ENCODE results near the gene HS3ST3A1. TPM values are rescaled to one million over a fixed set of nuclear protein-coding genes. Genes with fewer than 3 reads are reported as not detected.
"Not testable (repeated sequence)": the region's sequence is repeated elsewhere in the genome, so short reads cannot be mapped to it uniquely, and the experiment has no call there.

HS3ST3A1 gene
- total and polyA plus RNA-seq, 4 donors = 2.1 to 4.4 (median 4.1) TPM

- Histone ChIP-seq H3K36me3 (ENCODE audit: control insufficient read depth, insufficient read depth, low read length) (no peaks in the 10 kb centered on the region), H3K4me1 (ENCODE audit: control insufficient read depth, insufficient read depth, low read length) (no peaks in the 10 kb centered on the region), H3K9me3 (ENCODE audit: control insufficient read depth, insufficient read depth, low read length) (peaks cover 3% of the 10 kb centered on the region), H3K4me3 (ENCODE audit: low read depth, low read length) (no peak overlapping the region), H3K27ac (ENCODE audit: low read depth, low read length) (no peak overlapping the region), H3K27me3 (ENCODE audit: control insufficient read depth, insufficient read depth, low read length) (no peaks in the 10 kb centered on the region)
- WGBS (ENCODE audit: insufficient coverage) = 92% methylated on average over 14 of the region's 14 CpGs
- no peak for DNase-seq (ENCODE audit: low read depth in 4 of 6, low spot score in 6 of 6)
Observed at GRCh38 chr17:13561606-13562270, 40.0 kb downstream of the HS3ST3A1 start.

GRCh38 chr17:13560935-13561334 is 40.8 kb downstream of the HS3ST3A1 start:
- no peaks in the 10 kb centered on the region for H3K36me3 ChIP-seq (ENCODE audit: control insufficient read depth, insufficient read depth, low read length)
- H3K4me1 ChIP-seq (ENCODE audit: control insufficient read depth, insufficient read depth, low read length) = no peaks in the 10 kb centered on the region
- no peaks in the 10 kb centered on the region for H3K9me3 ChIP-seq (ENCODE audit: control insufficient read depth, insufficient read depth, low read length)
- no peak overlapping the region for H3K4me3 ChIP-seq (ENCODE audit: low read depth, low read length)
- H3K27ac ChIP-seq (ENCODE audit: low read depth, low read length) = no peak overlapping the region
- no peak for DNase-seq (ENCODE audit: low read depth in 4 of 6, low spot score in 6 of 6)
- WGBS (ENCODE audit: insufficient coverage) = no CpG with 5 or more reads among the region's 1 CpG
- H3K27me3 ChIP-seq (ENCODE audit: control insufficient read depth, insufficient read depth, low read length) = no peaks in the 10 kb centered on the region

GRCh38 chr17:13558588-13558987 is 43.1 kb downstream of the HS3ST3A1 start:
- Histone ChIP-seq H3K27ac (ENCODE audit: low read depth, low read length) (no peak overlapping the region), H3K4me3 (ENCODE audit: low read depth, low read length) (no peak overlapping the region), H3K27me3 (ENCODE audit: control insufficient read depth, insufficient read depth, low read length) (no peaks in the 10 kb centered on the region), H3K36me3 (ENCODE audit: control insufficient read depth, insufficient read depth, low read length) (no peaks in the 10 kb centered on the region), H3K4me1 (ENCODE audit: control insufficient read depth, insufficient read depth, low read length) (no peaks in the 10 kb centered on the region), H3K9me3 (ENCODE audit: control insufficient read depth, insufficient read depth, low read length) (no peaks in the 10 kb centered on the region)
- DNase-seq (ENCODE audit: low read depth in 4 of 6, low spot score in 6 of 6) = no peak
- WGBS (ENCODE audit: insufficient coverage) = no CpG with 5 or more reads among the region's 3 CpGs

- Histone ChIP-seq H3K27me3 (ENCODE audit: control insufficient read depth, insufficient read depth, low read length) (no peaks in the 10 kb centered on the region), H3K9me3 (ENCODE audit: control insufficient read depth, insufficient read depth, low read length) (no peaks in the 10 kb centered on the region), H3K4me3 (ENCODE audit: low read depth, low read length) (no peak overlapping the region), H3K4me1 (ENCODE audit: control insufficient read depth, insufficient read depth, low read length) (no peaks in the 10 kb centered on the region), H3K36me3 (ENCODE audit: control insufficient read depth, insufficient read depth, low read length) (no peaks in the 10 kb centered on the region), H3K27ac (ENCODE audit: low read depth, low read length) (no peak overlapping the region)
- no peak for DNase-seq (ENCODE audit: low read depth in 4 of 6, low spot score in 6 of 6)
- WGBS (ENCODE audit: insufficient coverage) = 81% methylated on average over 5 of the region's 6 CpGs
Observed at GRCh38 chr17:13557077-13557476, 44.7 kb downstream of the HS3ST3A1 start.

- whole genome bisulfite sequencing (ENCODE audit: insufficient coverage) = 65% methylated on average over 3 of the region's 5 CpGs
Observed at GRCh38 chr17:13554231-13554630, 47.5 kb downstream of the HS3ST3A1 start.

GRCh38 chr17:13550291-13550690 is 51.4 kb downstream of the HS3ST3A1 start:
- Histone ChIP-seq H3K27me3 (ENCODE audit: control insufficient read depth, insufficient read depth, low read length) (no peaks in the 10 kb centered on the region), H3K4me3 (ENCODE audit: low read depth, low read length) (no peak overlapping the region), H3K27ac (ENCODE audit: low read depth, low read length) (no peak overlapping the region), H3K9me3 (ENCODE audit: control insufficient read depth, insufficient read depth, low read length) (no peaks in the 10 kb centered on the region), H3K36me3 (ENCODE audit: control insufficient read depth, insufficient read depth, low read length) (no peaks in the 10 kb centered on the region), H3K4me1 (ENCODE audit: control insufficient read depth, insufficient read depth, low read length) (no peaks in the 10 kb centered on the region)
- WGBS (ENCODE audit: insufficient coverage) = 93% methylated on average over 3 of the region's 6 CpGs
- DNase-seq (ENCODE audit: low read depth in 4 of 6, low spot score in 6 of 6) = no peak

More at GRCh38 chr17:13554231-13554630, 47.5 kb downstream of the HS3ST3A1 start:
- H3K36me3 ChIP-seq (ENCODE audit: control insufficient read depth, insufficient read depth, low read length) = no peaks in the 10 kb centered on the region
- H3K9me3 ChIP-seq (ENCODE audit: control insufficient read depth, insufficient read depth, low read length) = no peaks in the 10 kb centered on the region
- no peaks in the 10 kb centered on the region for H3K27me3 ChIP-seq (ENCODE audit: control insufficient read depth, insufficient read depth, low read length)
- no peak overlapping the region for H3K4me3 ChIP-seq (ENCODE audit: low read depth, low read length)
- DNase-seq (ENCODE audit: low read depth in 4 of 6, low spot score in 6 of 6) = peak in 1 of 6 donors; percentile 93
- H3K4me1 ChIP-seq (ENCODE audit: control insufficient read depth, insufficient read depth, low read length) = no peaks in the 10 kb centered on the region
- no peak overlapping the region for H3K27ac ChIP-seq (ENCODE audit: low read depth, low read length)

DNA sequence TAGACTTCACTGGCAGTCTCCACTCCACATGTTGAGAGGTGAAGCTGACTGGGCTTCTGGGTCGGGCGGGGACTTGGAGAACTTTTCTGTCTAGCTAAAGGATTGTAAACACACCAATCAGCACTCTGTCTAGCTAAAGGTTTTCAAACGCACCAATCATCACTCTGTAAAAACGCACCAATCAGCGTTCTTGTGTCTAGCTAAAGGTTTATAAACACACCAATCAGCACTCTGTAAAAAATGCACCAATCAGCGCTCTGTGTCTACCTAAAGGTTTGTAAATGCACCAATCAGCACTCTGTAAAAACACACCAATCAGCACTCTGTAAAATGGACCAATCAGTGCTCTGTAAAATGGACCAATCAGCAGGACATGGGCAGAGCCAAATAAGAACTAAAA is 53.2 kb downstream of the HS3ST3A1 start:
- DNase-seq (ENCODE audit: low read depth in 4 of 6, low spot score in 6 of 6); H3K4me1 ChIP-seq (ENCODE audit: control insufficient read depth, insufficient read depth, low read length); H3K4me3 ChIP-seq (ENCODE audit: low read depth, low read length); H3K27ac ChIP-seq (ENCODE audit: low read depth, low read length); H3K27me3 ChIP-seq (ENCODE audit: control insufficient read depth, insufficient read depth, low read length); H3K9me3 ChIP-seq (ENCODE audit: control insufficient read depth, insufficient read depth, low read length); H3K36me3 ChIP-seq (ENCODE audit: control insufficient read depth, insufficient read depth, low read length): not testable (repeated sequence)
- WGBS (ENCODE audit: insufficient coverage) = 98% methylated on average over 5 of the region's 6 CpGs

- Histone ChIP-seq H3K9me3 (ENCODE audit: control insufficient read depth, insufficient read depth, low read length) (no peaks in the 10 kb centered on the region), H3K27ac (ENCODE audit: low read depth, low read length) (no peak overlapping the region), H3K27me3 (ENCODE audit: control insufficient read depth, insufficient read depth, low read length) (no peaks in the 10 kb centered on the region), H3K4me3 (ENCODE audit: low read depth, low read length) (no peak overlapping the region), H3K36me3 (ENCODE audit: control insufficient read depth, insufficient read depth, low read length) (no peaks in the 10 kb centered on the region), H3K4me1 (ENCODE audit: control insufficient read depth, insufficient read depth, low read length) (peaks cover 8% of the 10 kb centered on the region)
- WGBS (ENCODE audit: insufficient coverage) = 100% methylated on average over 1 of the region's 2 CpGs
- no peak for DNase-seq (ENCODE audit: low read depth in 4 of 6, low spot score in 6 of 6)
Observed at GRCh38 chr17:13546851-13547250, 54.9 kb downstream of the HS3ST3A1 start.

GRCh38 chr17:13545941-13546340 is 55.8 kb downstream of the HS3ST3A1 start:
- Histone ChIP-seq H3K4me1 (ENCODE audit: control insufficient read depth, insufficient read depth, low read length) (peaks cover 8% of the 10 kb centered on the region), H3K27me3 (ENCODE audit: control insufficient read depth, insufficient read depth, low read length) (no peaks in the 10 kb centered on the region), H3K27ac (ENCODE audit: low read depth, low read length) (no peak overlapping the region), H3K4me3 (ENCODE audit: low read depth, low read length) (no peak overlapping the region), H3K9me3 (ENCODE audit: control insufficient read depth, insufficient read depth, low read length) (no peaks in the 10 kb centered on the region), H3K36me3 (ENCODE audit: control insufficient read depth, insufficient read depth, low read length) (no peaks in the 10 kb centered on the region)
- no peak for DNase-seq (ENCODE audit: low read depth in 4 of 6, low spot score in 6 of 6)
- whole genome bisulfite sequencing (ENCODE audit: insufficient coverage) = 74% methylated on average over 7 of the region's 8 CpGs

DNA sequence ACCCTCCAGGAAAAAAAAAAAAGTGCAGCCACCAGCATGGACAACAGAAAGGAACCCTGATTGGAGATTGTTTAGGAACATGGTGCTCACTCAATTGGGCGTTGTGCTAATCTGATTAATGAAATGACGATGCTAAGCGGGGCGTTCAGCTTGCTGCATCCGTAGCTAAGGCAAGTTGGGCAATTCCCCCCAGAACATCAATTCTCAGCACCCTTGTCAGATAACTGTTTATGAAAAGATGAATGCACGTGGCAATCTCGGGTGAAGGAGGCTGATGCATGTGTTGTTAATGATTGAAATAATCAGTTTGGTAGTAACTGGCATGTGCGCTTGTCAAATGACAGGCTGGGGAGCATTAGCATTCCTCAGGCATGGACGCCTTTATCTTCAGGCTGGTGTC is 57.0 kb downstream of the HS3ST3A1 start:
- no peaks in the 10 kb centered on the region for H3K36me3 ChIP-seq (ENCODE audit: control insufficient read depth, insufficient read depth, low read length)
- no peak overlapping the region for H3K4me3 ChIP-seq (ENCODE audit: low read depth, low read length)
- no peaks in the 10 kb centered on the region for H3K9me3 ChIP-seq (ENCODE audit: control insufficient read depth, insufficient read depth, low read length)
- 39% methylated on average over 4 of the region's 9 CpGs for WGBS (ENCODE audit: insufficient coverage)
- H3K27ac ChIP-seq (ENCODE audit: low read depth, low read length) = no peak overlapping the region
- peak in 2 of 6 donors; percentile 37 to 82 for DNase-seq (ENCODE audit: low read depth in 4 of 6, low spot score in 6 of 6)
- no peaks in the 10 kb centered on the region for H3K27me3 ChIP-seq (ENCODE audit: control insufficient read depth, insufficient read depth, low read length)
- peaks cover 8% of the 10 kb centered on the region for H3K4me1 ChIP-seq (ENCODE audit: control insufficient read depth, insufficient read depth, low read length)
